IPS-18c (cell line): ENCODE results near the gene TSTD2.

Experiments
- H3K4me3 ChIP-seq: 2 replicates; pipeline ENCODE4 v1.7.0; 2013; ENCODE audit warnings: low read depth, mild to moderate bottlenecking, low read length, moderate library complexity; ENCODE audit not compliant: insufficient read depth
- H3K9me3 ChIP-seq: one replicate; pipeline ENCODE4 v1.6.1; 2013; ENCODE audit warnings: mild to moderate bottlenecking, low read length, moderate library complexity; ENCODE audit not compliant: control insufficient read depth, insufficient read depth

TSTD2 gene

GRCh38 chr9:97573482-97574073, 59.6 kb downstream of the TSTD2 start:
- no peak overlapping the region for H3K4me3 ChIP-seq

GRCh38 chr9:97572892-97573365, 60.2 kb downstream of the TSTD2 start:
- H3K4me3 ChIP-seq, result no peak overlapping the region
- no peaks in the 10 kb centered on the region for H3K9me3 ChIP-seq

More at GRCh38 chr9:97573482-97574073, 59.6 kb downstream of the TSTD2 start:
- H3K9me3 ChIP-seq, result no peaks in the 10 kb centered on the region

GRCh38 chr9:97572196-97572891, 60.8 kb downstream of the TSTD2 start:
- no peak overlapping the region for H3K4me3 ChIP-seq
- H3K9me3 ChIP-seq, result no peaks in the 10 kb centered on the region

- no peak overlapping the region for H3K4me3 ChIP-seq
- no peaks in the 10 kb centered on the region for H3K9me3 ChIP-seq
These were observed 61.5 kb downstream of the TSTD2 start for GRCh38 chr9:97571664-97572063.

GRCh38 chr9:97570899-97571298, 62.3 kb downstream of the TSTD2 start:
- Histone ChIP-seq H3K9me3 (no peaks in the 10 kb centered on the region), H3K4me3 (no peak overlapping the region)

- no peak overlapping the region for H3K4me3 ChIP-seq
- H3K9me3 ChIP-seq, result no peaks in the 10 kb centered on the region
These were observed 64.5 kb downstream of the TSTD2 start for GRCh38 chr9:97568461-97569275.

GRCh38 chr9:97567894-97568202, 65.3 kb downstream of the TSTD2 start:
- H3K4me3 ChIP-seq, result no peak overlapping the region
- no peaks in the 10 kb centered on the region for H3K9me3 ChIP-seq

- Histone ChIP-seq H3K4me3 (no peak overlapping the region), H3K9me3 (peaks cover under 1% of the 10 kb centered on the region)
These were observed 65.8 kb downstream of the TSTD2 start for GRCh38 chr9:97567182-97567893.

- H3K9me3 ChIP-seq, result peaks cover 2% of the 10 kb centered on the region
- no peak overlapping the region for H3K4me3 ChIP-seq
These were observed 67.9 kb downstream of the TSTD2 start for GRCh38 chr9:97565262-97565661.

- H3K4me3 ChIP-seq, result no peak overlapping the region
These were observed 68.6 kb downstream of the TSTD2 start for GRCh38 chr9:97564291-97565175.

GRCh38 chr9:97563458-97564135, 69.6 kb downstream of the TSTD2 start:
- Histone ChIP-seq H3K9me3 (peaks cover 2% of the 10 kb centered on the region), H3K4me3 (no peak overlapping the region)

More at GRCh38 chr9:97564291-97565175, 68.6 kb downstream of the TSTD2 start:
- peaks cover 2% of the 10 kb centered on the region for H3K9me3 ChIP-seq

GRCh38 chr9:97562542-97562941, 70.6 kb downstream of the TSTD2 start:
- peaks cover 2% of the 10 kb centered on the region for H3K9me3 ChIP-seq
- no peak overlapping the region for H3K4me3 ChIP-seq

- peaks cover 2% of the 10 kb centered on the region for H3K9me3 ChIP-seq
- H3K4me3 ChIP-seq, result no peak overlapping the region
These were observed 71.7 kb downstream of the TSTD2 start for GRCh38 chr9:97561501-97561900.

GRCh38 chr9:97560851-97561250, 72.3 kb downstream of the TSTD2 start:
- no peak overlapping the region for H3K4me3 ChIP-seq
- peaks cover 2% of the 10 kb centered on the region for H3K9me3 ChIP-seq

- Histone ChIP-seq H3K9me3 (peaks cover 2% of the 10 kb centered on the region), H3K4me3 (no peak overlapping the region)
These were observed 73.0 kb downstream of the TSTD2 start for GRCh38 chr9:97560154-97560553.

- peaks cover 2% of the 10 kb centered on the region for H3K9me3 ChIP-seq
- H3K4me3 ChIP-seq, result no peak overlapping the region
These were observed 74.1 kb downstream of the TSTD2 start for GRCh38 chr9:97559111-97559514.
